PC-9 (cell line): ENCODE data around the gene DUSP22. TPM values are rescaled to one million over a fixed set of nuclear protein-coding genes. Genes with fewer than 3 reads are reported as not detected.

Experiments
- BruUV-seq: library from RNA; stranded (reverse); fragments of 400-500 nt; replicated peaks from 2 replicates; lab custom pipeline; 2021; lab: Mats Ljungman, UMichigan
- CTCF ChIA-PET: fragments of 300-600 bp; sonication (Branson Sonifier 250); formaldehyde crosslinking; loops from one replicate; lab custom pipeline; 2022; ENCODE audit warnings: antibody characterized with exemption; lab: Charles Lee
- POLR2A ChIA-PET: fragments of 300-600 bp; sonication (Branson Sonifier 250); formaldehyde crosslinking; loops from one replicate; lab custom pipeline; 2022; ENCODE audit warnings: antibody characterized with exemption; ENCODE audit not compliant: unreplicated experiment; lab: Charles Lee
- DNase-seq, 2 experiments: peaks; one replicate each; pipeline versions ENCODE4 v3.0.0 to v3.0.0-alpha.2; 2015 to 2022; ENCODE audit warnings: mixed read lengths in 1 of 2
- H2AFZ ChIP-seq: fragments of 200-600 bp; sonication (generic); 2 replicates; pipeline ENCODE4 v1.8.1; 2017; ENCODE audit warnings: antibody characterized with exemption
- H3F3A ChIP-seq: fragments of 200-600 bp; sonication (generic); 2 replicates; pipeline ENCODE4 v1.8.1; 2017; ENCODE audit warnings: antibody characterized with exemption, mild to moderate bottlenecking, low read depth; ENCODE audit not compliant: insufficient read depth
- H3K27ac ChIP-seq: fragments of 200-600 bp; sonication (generic); 2 replicates; pipeline ENCODE4 v1.6.1; 2016; ENCODE audit warnings: mixed run types
- H3K27me3 ChIP-seq: fragments of 200-600 bp; sonication (generic); 2 replicates; pipeline ENCODE4 v1.6.1; 2016; ENCODE audit warnings: low read depth, mixed run types; ENCODE audit not compliant: insufficient read depth
- H3K36me3 ChIP-seq: fragments of 200-600 bp; sonication (generic); 2 replicates; pipeline ENCODE4 v1.6.1; 2016; ENCODE audit warnings: low read depth, mixed run types
- H3K4me1 ChIP-seq: fragments of 200-600 bp; sonication (generic); replicated peaks from 2 replicates; pipeline ENCODE4 v1.6.1; 2016; ENCODE audit warnings: mixed run types; ENCODE audit not compliant: insufficient read depth
- H3K4me2 ChIP-seq: fragments of 200-600 bp; sonication (generic); 2 replicates; pipeline ENCODE4 v1.6.1; 2017; ENCODE audit warnings: mixed run types
- H3K4me3 ChIP-seq: fragments of 200-600 bp; sonication (generic); 2 replicates; pipeline ENCODE4 v1.6.1; 2016; ENCODE audit warnings: mixed run types
- H3K79me2 ChIP-seq: fragments of 200-600 bp; sonication (generic); 2 replicates; pipeline ENCODE4 v1.6.1; 2017; ENCODE audit warnings: low read depth, mixed run types
- H3K9me2 ChIP-seq: fragments of 200-600 bp; sonication (generic); 2 replicates; pipeline ENCODE4 v1.8.1; 2017; ENCODE audit warnings: mild to moderate bottlenecking; ENCODE audit not compliant: insufficient read depth
- H3K9me3 ChIP-seq: fragments of 200-600 bp; sonication (generic); 2 replicates; pipeline ENCODE4 v1.8.1; 2016; ENCODE audit warnings: low read depth; ENCODE audit not compliant: insufficient read depth
- H4K20me1 ChIP-seq: fragments of 200-600 bp; sonication (generic); 2 replicates; pipeline ENCODE4 v1.8.1; 2017; ENCODE audit not compliant: insufficient read depth
- CTCF ChIP-seq: fragments of 200-600 bp; sonication (generic); conservative IDR thresholded peaks from 2 replicates; pipeline ENCODE4 v1.6.1; 2017; ENCODE audit warnings: mixed run types, antibody characterized with exemption, mild to moderate bottlenecking, moderate library complexity
- EZH2 ChIP-seq: fragments of 200-600 bp; sonication (generic); IDR thresholded peaks from 2 replicates; pipeline ENCODE4 v1.8.0; 2017; ENCODE audit warnings: antibody characterized with exemption, low read depth
- intact Hi-C: fragments of 100-400 bp; cut with micrococcal nuclease; formaldehyde crosslinking; loops from one replicate; pipeline ENCODE4 v1.10.0; 2022; ENCODE audit not compliant: unreplicated experiment
- total RNA-seq: library from RNA; stranded (reverse); gene quantifications from 2 replicates; pipeline ENCODE4 v1.2.3, GENCODE V29; 2021

Gene DUSP22
- total RNA-seq, 1 experiment from 2014 or later, result 25.5 TPM

DNA sequence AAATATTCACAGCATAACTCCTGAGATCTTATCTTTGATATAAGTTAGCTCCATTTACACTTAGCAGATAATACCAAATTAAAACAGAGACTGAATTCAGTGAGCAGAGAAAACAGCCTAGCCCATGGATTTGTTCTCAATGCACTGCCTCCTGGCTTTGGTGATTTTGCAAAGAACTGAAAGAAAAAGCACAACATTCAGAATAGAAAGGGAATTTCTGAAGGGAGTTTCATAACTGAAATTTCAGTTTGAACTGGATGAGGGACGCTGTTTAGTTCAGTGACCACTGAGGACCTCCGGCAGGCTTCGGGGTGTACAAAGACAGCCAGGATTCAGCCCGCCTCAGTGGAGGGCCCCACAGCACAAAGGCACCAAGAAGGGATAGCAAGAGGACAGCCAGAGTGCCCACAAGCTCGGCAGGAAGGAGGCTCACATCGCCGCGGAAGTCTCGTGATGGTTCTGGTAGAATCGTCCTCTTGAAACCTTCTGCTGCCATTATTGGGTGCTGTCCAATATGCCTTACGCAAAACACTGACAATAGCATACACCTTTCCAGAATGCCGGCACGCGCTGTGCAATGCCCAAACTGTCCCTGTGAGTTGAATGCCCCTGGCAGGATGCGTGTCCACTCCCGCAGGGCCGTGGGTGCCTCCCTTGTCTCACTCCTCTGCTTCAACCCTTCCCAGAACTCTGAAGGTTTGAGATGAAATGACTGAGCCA is 89.6 kb downstream of the DUSP22 start:
- ChIA-PET CTCF (no interaction called here), POLR2A (no interaction called here)
- H3K4me3 ChIP-seq, result no peak overlapping the region
- no peaks in the 10 kb centered on the region for H3F3A ChIP-seq
- no TSS peak for BruUV-seq
- H3K27ac ChIP-seq, result no peak overlapping the region
- peaks cover 66% of the 10 kb centered on the region for H3K27me3 ChIP-seq
- intact Hi-C loops, result no loop called here
- H3K79me2 ChIP-seq, result no peaks in the 10 kb centered on the region
- no peak for TF ChIP-seq CTCF
- no peak for TF ChIP-seq EZH2
- no peak overlapping the region for H3K4me2 ChIP-seq
- H4K20me1 ChIP-seq, result no peaks in the 10 kb centered on the region
- no peaks in the 10 kb centered on the region for H3K36me3 ChIP-seq
- no peak for DNase-seq
- no peaks in the 10 kb centered on the region for H3K9me2 ChIP-seq
- H2AFZ ChIP-seq, result no peak overlapping the region
- no peaks in the 10 kb centered on the region for H3K9me3 ChIP-seq
- H3K4me1 ChIP-seq, result no peaks in the 10 kb centered on the region

DNA sequence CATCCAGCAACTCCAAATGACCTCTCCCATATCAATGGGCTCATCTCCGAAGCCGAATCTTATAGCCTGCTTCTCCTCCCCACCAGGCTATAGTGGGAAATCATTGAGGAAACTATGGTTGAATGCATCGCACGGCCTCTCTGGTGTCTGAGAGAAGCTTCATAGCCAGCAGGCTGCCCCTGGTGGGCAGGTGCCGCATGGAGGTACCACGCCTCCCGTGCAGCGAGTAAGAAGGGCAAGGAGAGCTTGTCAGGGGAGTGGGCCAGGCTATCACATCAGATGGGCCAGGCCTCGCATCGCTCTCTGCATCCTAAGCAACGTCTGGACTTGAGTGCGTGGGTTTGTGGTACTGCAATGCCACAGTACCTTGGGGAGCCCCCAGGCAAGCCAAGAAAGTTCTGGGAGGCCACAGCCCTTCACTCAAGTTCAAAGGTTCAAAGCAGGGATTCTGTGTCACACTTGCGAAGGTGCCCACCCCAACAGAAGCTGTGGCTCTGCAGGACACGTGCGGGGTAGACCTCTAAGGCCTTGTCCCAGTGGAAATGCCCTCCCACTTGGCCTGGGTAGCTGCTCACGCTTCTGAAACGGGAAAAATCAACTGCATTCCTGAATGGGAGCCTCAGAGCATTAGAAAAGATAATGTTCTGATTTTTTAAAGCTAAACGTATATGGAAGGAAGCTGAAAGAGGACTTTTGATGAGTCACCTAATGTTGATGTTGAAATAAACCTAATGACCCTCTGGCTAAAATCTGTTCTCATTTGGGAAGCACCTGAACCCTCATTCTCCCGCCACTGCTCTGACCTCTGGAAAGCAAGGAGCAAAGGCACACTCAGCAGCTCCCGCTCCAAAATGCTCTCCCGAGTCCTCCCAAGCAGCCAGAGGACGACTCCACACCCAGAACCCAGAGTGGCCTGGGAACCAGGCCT is 90.9 kb downstream of the DUSP22 start:
- ChIA-PET CTCF (interaction anchor here (0.5 kb wide), 1 partner anchor 212 kb away, joined by 3 read pairs; no protein-coding TSS in a partner anchor), POLR2A (no interaction called here)
- no peak overlapping the region for H2AFZ ChIP-seq
- no peak overlapping the region for H3K27ac ChIP-seq
- no TSS peak for BruUV-seq
- TF ChIP-seq CTCF, result no peak
- no peak for TF ChIP-seq EZH2
- no peak overlapping the region for H3K4me2 ChIP-seq
- H3K27me3 ChIP-seq, result peaks cover 63% of the 10 kb centered on the region
- H3K9me2 ChIP-seq, result no peaks in the 10 kb centered on the region
- H3K4me1 ChIP-seq, result no peaks in the 10 kb centered on the region
- H4K20me1 ChIP-seq, result no peaks in the 10 kb centered on the region
- H3K79me2 ChIP-seq, result no peaks in the 10 kb centered on the region
- no peak for DNase-seq
- H3K9me3 ChIP-seq, result no peaks in the 10 kb centered on the region
- no peak overlapping the region for H3K4me3 ChIP-seq
- H3K36me3 ChIP-seq, result no peaks in the 10 kb centered on the region
- H3F3A ChIP-seq, result no peaks in the 10 kb centered on the region
- intact Hi-C loops, result no loop called here

- DNase-seq, result no peak
- no peaks in the 10 kb centered on the region for H3K9me3 ChIP-seq
- H4K20me1 ChIP-seq, result no peaks in the 10 kb centered on the region
- intact Hi-C loops, result no loop called here
- H3K4me3 ChIP-seq, result no peak overlapping the region
- no peak for TF ChIP-seq EZH2
- no peak for TF ChIP-seq CTCF
- peaks cover 63% of the 10 kb centered on the region for H3K27me3 ChIP-seq
- H2AFZ ChIP-seq, result no peak overlapping the region
- ChIA-PET POLR2A (no interaction called here), CTCF (no interaction called here)
- no peak overlapping the region for H3K27ac ChIP-seq
- no peak overlapping the region for H3K4me2 ChIP-seq
- no peaks in the 10 kb centered on the region for H3K36me3 ChIP-seq
- BruUV-seq, result no TSS peak
- H3F3A ChIP-seq, result no peaks in the 10 kb centered on the region
- no peaks in the 10 kb centered on the region for H3K79me2 ChIP-seq
- no peaks in the 10 kb centered on the region for H3K9me2 ChIP-seq
- no peaks in the 10 kb centered on the region for H3K4me1 ChIP-seq
Observed at GRCh38 chr6:383856-384255, 91.6 kb downstream of the DUSP22 start.
